ENCODE measurements around the gene DCUN1D4.
A peak's percentile ranks its signal among the peaks of the same experiment; 100 is the strongest.

Gene DCUN1D4

DNA sequence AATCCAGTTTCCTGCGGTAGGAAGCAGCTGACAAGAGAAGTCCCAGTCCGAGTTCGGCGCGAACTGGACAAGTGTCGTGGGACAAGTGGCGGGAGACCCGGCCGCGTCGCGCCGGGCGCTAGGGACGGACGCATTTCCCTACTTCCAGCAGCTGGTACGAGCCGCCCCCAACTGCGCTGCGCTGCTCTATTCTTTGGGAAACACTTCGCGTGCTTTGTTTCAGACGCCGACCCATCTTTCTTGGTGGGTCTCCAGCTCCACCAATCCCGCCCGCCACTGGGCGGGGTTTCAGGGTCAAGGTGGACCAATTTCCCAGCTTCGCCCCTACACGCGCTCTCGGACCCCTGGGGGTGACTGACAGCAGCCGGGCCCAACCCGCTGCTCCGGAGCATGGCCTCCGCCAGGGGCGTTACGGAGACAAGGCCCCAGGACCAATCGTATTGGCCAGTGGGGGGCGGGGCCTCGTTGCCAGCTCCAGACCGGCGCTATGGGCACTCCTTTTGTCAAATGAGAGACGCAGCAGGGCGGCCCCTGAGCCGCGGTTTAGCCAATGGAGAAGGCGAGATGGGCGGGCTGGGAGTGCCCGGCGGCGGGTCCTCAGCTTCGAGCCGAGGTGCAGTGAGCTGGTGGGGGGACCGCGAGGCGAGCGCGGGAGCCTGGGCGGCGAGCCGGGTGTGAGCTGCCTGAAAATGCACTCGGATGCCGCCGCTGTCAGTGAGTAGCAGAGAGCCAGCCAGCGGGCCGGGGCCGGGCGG is at the start of gene DCUN1D4:
TSS of gene DCUN1D4 (plus strand) at position 600 of the 755 bp plus-strand sequence. CDS start at position 690, 90 bp downstream.
- DNase-seq (ENCODE audit: low read depth in 2 of 2, low spot score in 1 of 2) = peak; percentile 94 to 96

- no peak for DNase-seq (ENCODE audit: low read depth in 2 of 2, low spot score in 1 of 2)
Measured at GRCh38 chr4:51820443-51821234, 22.3 kb upstream of the DCUN1D4 start.

DNA sequence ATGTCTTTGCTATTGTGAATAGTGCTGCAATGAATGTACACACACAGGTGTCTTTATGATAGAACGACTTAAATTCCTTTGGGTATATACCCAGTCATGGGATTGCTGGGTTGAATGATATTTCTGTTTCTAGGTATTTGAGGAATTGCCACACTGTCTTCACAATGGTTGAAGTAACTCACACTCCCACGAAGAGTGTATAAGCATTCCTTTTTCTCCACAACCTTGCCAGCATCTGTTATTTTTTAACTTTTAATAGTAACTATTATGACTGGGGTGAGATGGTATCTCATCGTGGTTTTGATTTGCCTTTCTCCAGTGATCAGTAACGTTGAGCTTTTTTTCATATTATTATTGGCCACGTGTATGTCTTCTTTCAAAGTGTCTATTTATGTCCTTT is 17.6 kb upstream of the DCUN1D4 start:
- DNase-seq (ENCODE audit: low read depth in 2 of 2, low spot score in 1 of 2) = no peak

DNA sequence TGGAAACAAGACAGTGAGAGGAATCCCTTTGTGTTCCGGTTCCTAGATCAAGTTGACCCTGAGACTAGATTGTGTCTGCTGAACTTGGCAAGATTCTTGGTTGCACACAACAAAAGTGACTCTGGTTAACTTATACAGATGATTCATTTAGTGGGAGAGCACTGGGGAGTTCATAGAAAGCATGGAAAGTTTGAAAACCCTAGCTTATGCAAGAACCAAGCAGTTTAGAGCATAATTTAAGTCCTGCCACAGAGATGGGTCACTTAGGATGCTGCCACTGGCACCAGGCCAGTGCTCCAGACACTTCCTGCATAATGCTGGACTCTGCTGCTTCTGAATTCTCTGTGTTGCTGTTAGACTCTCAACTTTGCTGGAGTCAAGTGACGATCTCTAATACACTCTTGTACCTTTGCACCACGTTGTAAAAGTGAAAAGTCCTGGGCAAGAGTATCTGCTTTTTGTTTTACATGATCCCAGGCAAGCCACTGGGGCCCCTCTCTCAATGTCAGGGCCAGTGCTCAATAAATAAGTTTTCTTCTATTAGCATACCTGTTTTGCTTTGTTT is 12.7 kb upstream of the DCUN1D4 start:
- no peak for DNase-seq (ENCODE audit: low read depth in 2 of 2, low spot score in 1 of 2)

DNA sequence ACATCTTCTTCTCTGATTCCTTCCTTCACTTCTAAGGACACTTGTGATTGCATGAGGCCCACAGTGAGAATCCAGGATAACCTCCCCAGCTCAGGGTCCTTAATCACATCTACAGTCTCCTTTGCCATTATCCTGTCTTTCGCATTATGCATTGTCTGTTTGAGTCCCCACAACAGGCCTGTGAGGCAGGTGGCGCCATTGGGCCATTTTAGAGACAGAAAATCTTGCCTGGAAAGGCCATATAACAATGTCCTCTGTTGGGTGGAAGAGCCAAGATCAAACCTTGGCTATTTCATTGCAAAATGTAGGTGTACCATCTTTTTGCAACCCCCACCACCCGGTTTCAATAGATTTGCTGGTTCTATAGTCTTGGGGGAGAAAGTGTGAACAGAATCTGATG is 11.8 kb upstream of the DCUN1D4 start:
- DNase-seq (ENCODE audit: low read depth in 2 of 2, low spot score in 1 of 2) = peak; percentile 31 to 42

GRCh38 chr4:51833236-51833635 is 9.7 kb upstream of the DCUN1D4 start:
- no peak for DNase-seq (ENCODE audit: low read depth in 2 of 2, low spot score in 1 of 2)

GRCh38 chr4:51835079-51835478 is 7.9 kb upstream of the DCUN1D4 start:
- no peak for DNase-seq (ENCODE audit: low read depth in 2 of 2, low spot score in 1 of 2)

- no peak for DNase-seq (ENCODE audit: low read depth in 2 of 2, low spot score in 1 of 2)
Measured at GRCh38 chr4:51835855-51836254, 7.1 kb upstream of the DCUN1D4 start.

DNA sequence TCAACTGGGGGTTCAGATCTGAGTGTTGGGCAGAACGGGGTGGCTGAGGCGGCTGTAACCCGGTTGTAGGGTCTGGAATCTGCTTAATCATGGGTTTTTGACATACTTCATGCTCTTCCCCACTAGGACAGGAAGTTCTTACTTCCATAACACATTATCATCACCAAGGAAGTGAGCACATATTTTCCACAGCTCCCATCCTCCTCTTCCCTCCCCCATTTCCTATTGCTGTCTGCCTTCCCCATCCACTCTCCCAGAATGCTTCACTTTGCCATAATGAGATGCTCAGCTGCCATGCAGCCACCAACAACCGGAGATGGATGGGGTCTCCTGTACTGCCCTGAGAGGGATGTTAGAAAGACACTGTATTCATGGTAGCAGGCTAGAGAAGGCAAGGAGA is 6.4 kb upstream of the DCUN1D4 start:
- DNase-seq (ENCODE audit: low read depth in 2 of 2, low spot score in 1 of 2) = no peak

GRCh38 chr4:51840781-51841180 is 2.2 kb upstream of the DCUN1D4 start:
- DNase-seq (ENCODE audit: low read depth in 2 of 2, low spot score in 1 of 2) = no peak

- DNase-seq (ENCODE audit: low read depth in 2 of 2, low spot score in 1 of 2) = no peak
Measured at GRCh38 chr4:51842167-51842553, 793 bp upstream of the DCUN1D4 start.

DNA sequence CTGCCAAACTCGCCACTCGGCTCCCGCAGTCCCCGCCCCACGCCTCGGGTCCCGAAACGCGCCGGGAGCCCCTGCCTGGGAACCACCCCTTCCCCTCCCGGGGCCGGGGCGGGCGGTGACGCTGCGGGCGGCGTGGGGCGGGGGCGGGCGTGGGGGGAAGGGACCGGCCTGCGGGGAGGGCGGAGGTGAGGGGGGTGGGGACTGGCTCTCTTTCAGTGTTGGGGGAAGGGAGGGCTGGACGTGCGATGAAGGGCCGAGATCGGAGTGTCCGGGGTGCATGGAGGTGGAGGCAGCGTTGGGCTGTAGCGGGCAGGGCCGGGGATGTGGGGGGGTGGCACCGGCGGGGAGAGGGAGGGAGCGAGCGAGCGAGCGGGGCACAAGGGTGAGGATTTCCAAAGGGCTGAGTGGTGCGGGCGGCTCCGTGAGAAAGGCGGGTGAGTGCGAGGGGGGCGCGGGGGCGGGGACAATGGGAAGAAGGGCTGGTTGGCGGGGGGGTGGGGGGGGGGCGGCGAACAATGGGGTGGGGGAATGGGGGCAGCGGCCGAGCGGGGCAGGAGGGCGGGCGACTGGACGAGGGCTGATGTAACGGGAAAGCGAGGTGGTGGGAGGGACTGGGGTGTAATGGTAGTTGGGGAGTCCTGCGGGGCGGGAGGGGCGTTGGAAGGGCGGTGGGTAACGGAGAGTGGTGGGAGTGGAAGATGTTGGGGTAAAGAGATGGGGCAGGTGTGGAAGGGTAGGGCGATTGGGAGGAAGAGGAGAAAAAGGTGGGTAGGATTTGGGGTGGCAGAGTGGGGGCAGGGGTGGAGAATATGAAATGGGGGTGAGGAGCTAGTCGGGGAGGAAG is 578 bp downstream of the DCUN1D4 start:
- peak in 1 of 2 donors; percentile 17 for DNase-seq (ENCODE audit: low read depth in 2 of 2, low spot score in 1 of 2)

- peak; percentile 32 to 55 for DNase-seq (ENCODE audit: low read depth in 2 of 2, low spot score in 1 of 2)
Measured at GRCh38 chr4:51844153-51845054, 1.5 kb downstream of the DCUN1D4 start.

DNA sequence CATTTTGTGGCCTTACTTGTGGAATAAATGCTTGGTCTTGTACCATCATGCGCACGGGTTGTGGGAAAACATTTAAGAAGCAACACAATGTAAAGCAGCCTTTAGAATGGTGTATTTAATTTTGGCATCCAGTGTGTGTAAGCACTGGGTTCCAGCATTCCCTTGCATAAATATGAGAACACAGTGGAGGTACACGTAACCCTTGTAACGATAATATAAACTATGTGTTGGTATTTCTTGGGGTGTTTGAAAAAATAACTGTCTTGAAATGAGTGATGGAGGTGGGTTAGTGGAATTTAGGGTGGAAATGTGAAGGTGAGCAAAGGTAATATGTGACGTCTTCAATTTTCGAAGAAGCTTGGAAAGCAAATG is 2.1 kb downstream of the DCUN1D4 start:
- DNase-seq (ENCODE audit: low read depth in 2 of 2, low spot score in 1 of 2) = no peak

DNA sequence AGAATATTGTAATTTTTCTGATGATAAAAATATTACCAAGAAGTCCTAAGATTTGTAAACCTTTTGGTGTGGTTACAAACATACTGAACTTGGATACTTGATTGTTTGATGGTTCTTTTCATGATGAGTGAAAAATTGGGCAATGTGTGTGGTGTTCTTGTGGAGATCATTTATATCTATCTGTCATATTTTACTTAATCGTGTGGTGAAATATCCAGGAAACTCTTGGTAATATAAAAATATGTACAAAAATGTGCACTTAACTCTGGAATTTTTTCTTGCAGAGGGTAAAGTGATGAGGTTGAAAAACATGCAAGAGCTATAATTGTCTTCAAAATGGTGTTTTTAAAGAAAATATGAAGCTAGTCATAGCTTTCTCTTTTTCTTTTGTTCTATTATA is 2.8 kb downstream of the DCUN1D4 start:
- no peak for DNase-seq (ENCODE audit: low read depth in 2 of 2, low spot score in 1 of 2)

DNA sequence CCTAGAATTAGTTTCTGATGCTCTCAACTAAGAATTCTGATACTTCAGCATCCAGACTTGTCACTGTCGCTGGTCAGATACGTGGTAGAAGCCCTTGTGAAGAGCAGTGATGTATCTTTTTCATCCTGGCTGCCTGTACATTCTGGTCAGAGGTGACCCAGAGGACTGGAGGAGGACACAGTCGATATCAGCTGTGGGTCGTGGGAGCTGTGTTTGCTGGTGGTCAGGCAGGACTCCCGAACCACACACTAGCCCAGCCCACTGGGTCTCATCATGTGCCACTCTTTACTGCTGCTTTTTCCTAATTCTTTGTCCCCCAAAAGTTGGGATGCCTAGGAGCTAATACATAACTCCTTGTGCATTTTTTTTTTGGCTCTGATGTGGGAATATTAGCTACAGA is 6.5 kb downstream of the DCUN1D4 start:
- no peak for DNase-seq (ENCODE audit: low read depth in 2 of 2, low spot score in 1 of 2)

DNA sequence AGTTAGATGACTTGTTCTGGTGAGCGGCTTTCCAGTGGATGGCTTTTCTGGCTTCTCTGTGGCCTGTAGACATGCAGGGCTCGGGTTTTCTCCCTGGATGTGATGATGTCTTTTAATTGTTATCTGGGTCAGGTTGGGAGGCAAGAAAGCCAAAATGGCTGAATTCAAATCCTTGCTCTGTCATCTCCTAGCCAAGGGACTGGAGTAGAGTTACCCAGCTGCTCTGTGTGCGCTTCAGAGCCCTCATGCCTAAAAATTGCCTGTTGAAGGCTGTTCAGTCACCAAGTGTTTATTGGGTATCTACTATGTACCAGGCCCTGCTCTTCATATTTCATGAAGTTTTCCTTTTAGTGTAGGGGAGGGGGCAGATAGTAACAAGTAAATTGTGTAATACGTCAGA is 7.3 kb downstream of the DCUN1D4 start:
- DNase-seq (ENCODE audit: low read depth in 2 of 2, low spot score in 1 of 2) = no peak

DNA sequence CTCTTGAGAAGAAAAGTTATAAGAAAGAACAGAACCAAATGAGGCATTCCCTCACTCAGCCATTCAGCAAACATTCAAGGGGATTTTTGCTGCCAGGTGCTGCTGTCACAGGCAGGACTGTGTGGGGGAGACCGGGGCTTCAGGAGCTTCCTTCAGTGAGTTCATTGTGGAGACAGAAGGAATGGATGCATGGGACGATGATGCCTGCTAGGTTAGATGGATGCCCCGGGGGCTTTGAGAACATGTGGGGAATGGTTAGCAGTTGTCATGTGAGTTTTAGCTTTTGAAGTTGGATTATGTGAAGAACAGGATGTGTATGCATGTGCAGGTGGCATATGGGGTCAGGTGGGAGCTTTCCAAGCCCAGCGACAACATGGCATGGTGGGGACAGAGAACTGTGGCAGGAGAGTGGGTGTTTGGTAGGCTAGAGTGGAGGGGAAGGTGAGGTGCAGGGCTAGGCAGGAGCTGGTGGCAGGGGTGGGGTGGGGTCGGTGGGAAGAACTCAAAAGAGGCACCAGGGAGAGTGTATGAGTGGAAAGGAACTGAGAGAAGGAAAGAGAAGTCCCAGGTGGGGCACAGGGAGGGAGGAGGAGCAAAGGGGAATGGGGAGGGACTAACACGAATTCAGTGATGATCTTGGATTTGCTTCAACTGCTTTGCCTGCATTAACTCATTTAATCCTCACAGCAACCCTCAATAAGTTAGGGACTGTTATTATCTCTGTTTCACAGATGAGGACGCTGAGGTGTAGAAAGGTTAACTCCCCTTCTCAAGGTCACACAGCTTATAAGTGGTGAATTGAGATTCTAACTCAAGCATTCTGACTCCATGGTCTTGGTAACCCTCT is 8.4 kb downstream of the DCUN1D4 start:
- no peak for DNase-seq (ENCODE audit: low read depth in 2 of 2, low spot score in 1 of 2)

GRCh38 chr4:51851937-51852290 is 9.0 kb downstream of the DCUN1D4 start:
- no peak for DNase-seq (ENCODE audit: low read depth in 2 of 2, low spot score in 1 of 2)
